ENCODE data around the gene SMAD5. TPM values are rescaled to one million over a fixed set of nuclear protein-coding genes. Genes with fewer than 3 reads are reported as not detected.

SMAD5 gene
- total and polyA plus RNA-seq, 2 donors (not counting 1 experiment from before 2014, with no cell fraction given), result 9.4 to 38.6 TPM

- Histone ChIP-seq H3K79me2 (ENCODE audit: control insufficient read depth, insufficient read depth, low read length) (no peaks in the 10 kb centered on the region), H3K4me3 (ENCODE audit: control extremely low read depth in 1 of 5, extremely low read depth in 1 of 5, insufficient read depth in 1 of 5, low read depth in 2 of 5, low read length in 4 of 5) (no peak overlapping the region), H3K4me2 (replicated peaks; ENCODE audit: low read depth, low read length, poor library complexity, severe bottlenecking) (no peak overlapping the region), H3K4me1 (ENCODE audit: control insufficient read depth in 2 of 2, insufficient read depth in 2 of 2, low read length in 2 of 2) (no peaks in the 10 kb centered on the region), H2AFZ (ENCODE audit: insufficient read depth, low read depth, low read length, poor library complexity, severe bottlenecking) (no peak overlapping the region), H3K9me3 (ENCODE audit: control extremely low read depth in 1 of 3, control insufficient read depth in 2 of 3, insufficient read depth in 1 of 3, low read length in 2 of 3) (no peaks in the 10 kb centered on the region), H3K27me3 (replicated peaks in 1 of 4; ENCODE audit: control extremely low read depth in 1 of 4, control insufficient read depth in 3 of 4, insufficient read depth in 4 of 4, low read length in 3 of 4) (peaks cover 0 to 4% (median 0%) of the 10 kb centered on the region in 4 experiments), H3K27ac (ENCODE audit: low read length in 2 of 2) (no peak overlapping the region), H4K20me1 (ENCODE audit: control insufficient read depth, insufficient read depth, low read length, poor library complexity, severe bottlenecking) (no peaks in the 10 kb centered on the region), H3K9ac (ENCODE audit: low read length) (no peak overlapping the region), H3K36me3 (replicated peaks in 1 of 2; ENCODE audit: control extremely low read depth in 1 of 2, control insufficient read depth in 1 of 2, extremely low read depth in 1 of 2, insufficient read depth in 2 of 2, low read length in 1 of 2) (no peaks in the 10 kb centered on the region)
- ATAC-seq (ENCODE audit: low read depth) (no peak), DNase-seq (no peak)
- ChIA-PET CTCF (no interaction called here), POLR2A (no interaction called here)
- WGBS (ENCODE audit: insufficient coverage), result 96% methylated on average over 8 of the region's 8 CpGs
- Mint-ChIP-seq H3K4me3 (no peak overlapping the region), H3K9me3 (ENCODE audit: insufficient read depth) (no peaks in the 10 kb centered on the region), H3K27me3 (peaks cover 24% of the 10 kb centered on the region), H3K4me1 (no peaks in the 10 kb centered on the region), H3K27ac (no peak overlapping the region)
- intact Hi-C loops (cut with micrococcal nuclease), result no loop called here
- TF ChIP-seq EZH2 (IDR thresholded peaks at IDR 0.05; ENCODE audit: borderline replicate concordance, insufficient read depth, low read depth, low read length, poor library complexity, severe bottlenecking), result no peak
Observed at GRCh38 chr5:136094913-136095641, 37.6 kb upstream of the SMAD5 start.

GRCh38 chr5:136098176-136098575 is 34.5 kb upstream of the SMAD5 start:
- 50% methylated on average over 2 of the region's 4 CpGs for WGBS (ENCODE audit: insufficient coverage)
- H3K9ac ChIP-seq (ENCODE audit: low read length), result no peak overlapping the region
- Mint-ChIP-seq H3K4me1 (no peaks in the 10 kb centered on the region), H3K27ac (no peak overlapping the region), H3K9me3 (ENCODE audit: insufficient read depth) (no peaks in the 10 kb centered on the region), H3K27me3 (peaks cover 24% of the 10 kb centered on the region), H3K4me3 (no peak overlapping the region)
- H3K4me1 ChIP-seq (ENCODE audit: control insufficient read depth in 2 of 2, insufficient read depth in 2 of 2, low read length in 2 of 2), result no peaks in the 10 kb centered on the region
- no peak overlapping the region for H2AFZ ChIP-seq (ENCODE audit: insufficient read depth, low read depth, low read length, poor library complexity, severe bottlenecking)
- TF ChIP-seq CTCF (IDR thresholded peaks at IDR 0.05) (no peak), EZH2 (IDR thresholded peaks at IDR 0.05; ENCODE audit: borderline replicate concordance, insufficient read depth, low read depth, low read length, poor library complexity, severe bottlenecking) (no peak)
- no peaks in the 10 kb centered on the region for H3K36me3 ChIP-seq (replicated peaks in 1 of 2; ENCODE audit: control extremely low read depth in 1 of 2, control insufficient read depth in 1 of 2, extremely low read depth in 1 of 2, insufficient read depth in 2 of 2, low read length in 1 of 2)
- no peak for DNase-seq
- peaks cover 0 to 7% (median 0%) of the 10 kb centered on the region in 4 experiments for H3K27me3 ChIP-seq (replicated peaks in 1 of 4; ENCODE audit: control extremely low read depth in 1 of 4, control insufficient read depth in 3 of 4, insufficient read depth in 4 of 4, low read length in 3 of 4)
- ChIA-PET CTCF (no interaction called here), POLR2A (no interaction called here)
- intact Hi-C loops (cut with micrococcal nuclease), result no loop called here
- H3K79me2 ChIP-seq (ENCODE audit: control insufficient read depth, insufficient read depth, low read length), result no peaks in the 10 kb centered on the region
- no peak overlapping the region for H3K4me3 ChIP-seq (ENCODE audit: control extremely low read depth in 1 of 5, extremely low read depth in 1 of 5, insufficient read depth in 1 of 5, low read depth in 2 of 5, low read length in 4 of 5)
- H3K9me3 ChIP-seq (ENCODE audit: control extremely low read depth in 1 of 3, control insufficient read depth in 2 of 3, insufficient read depth in 1 of 3, low read length in 2 of 3), result no peaks in the 10 kb centered on the region
- no peaks in the 10 kb centered on the region for H4K20me1 ChIP-seq (ENCODE audit: control insufficient read depth, insufficient read depth, low read length, poor library complexity, severe bottlenecking)
- no peak overlapping the region for H3K27ac ChIP-seq (ENCODE audit: low read length in 2 of 2)
- ATAC-seq (ENCODE audit: low read depth), result no peak
- H3K4me2 ChIP-seq (replicated peaks; ENCODE audit: low read depth, low read length, poor library complexity, severe bottlenecking), result no peak overlapping the region

All from B cell (primary cell).